Trophoblast cell (in vitro differentiated cells and primary cell): Measurements from ENCODE around the gene NOBOX.
"Not testable (repeated sequence)": the region's sequence is repeated elsewhere in the genome, so short reads cannot be mapped to it uniquely, and the experiment has no call there.

Experiments
- DNase-seq, 2 donors: peaks; one replicate each; pipeline ENCODE4 v3.0.0-alpha.2; 2016
- H2AFZ ChIP-seq: 2 replicates; pipeline ENCODE4 v1.6.1; 2013; ENCODE audit warnings: low read length, moderate library complexity, mild to moderate bottlenecking; ENCODE audit not compliant: insufficient read depth, poor library complexity
- H2AK5ac ChIP-seq: 2 replicates; pipeline ENCODE4 v1.6.1; 2013; ENCODE audit warnings: mild to moderate bottlenecking, low read length
- H2BK120ac ChIP-seq: 2 replicates; pipeline ENCODE4 v1.6.1; 2013; ENCODE audit warnings: low read length, mild to moderate bottlenecking, moderate library complexity; ENCODE audit not compliant: insufficient read depth, poor library complexity
- H2BK12ac ChIP-seq: 2 replicates; pipeline ENCODE4 v1.6.1; 2013; ENCODE audit warnings: mild to moderate bottlenecking, low read length, moderate library complexity
- H2BK5ac ChIP-seq: 2 replicates; pipeline ENCODE4 v1.6.1; 2013; ENCODE audit warnings: low read length, low read depth, moderate library complexity, mild to moderate bottlenecking; ENCODE audit not compliant: poor library complexity
- H3K14ac ChIP-seq: 2 replicates; pipeline ENCODE4 v1.6.1; 2013; ENCODE audit warnings: mild to moderate bottlenecking, low read length
- H3K18ac ChIP-seq: 2 replicates; pipeline ENCODE4 v1.6.1; 2013; ENCODE audit warnings: mild to moderate bottlenecking, low read length
- H3K23ac ChIP-seq: 2 replicates; pipeline ENCODE4 v1.6.1; 2013; ENCODE audit warnings: low read length
- H3K27ac ChIP-seq: 2 replicates; pipeline ENCODE4 v1.5.1; 2013; ENCODE audit warnings: low read depth, mild to moderate bottlenecking, inconsistent platforms, low read length, moderate library complexity
- H3K27me3 ChIP-seq: 2 replicates; pipeline ENCODE4 v1.6.1; 2013; ENCODE audit warnings: inconsistent platforms, mild to moderate bottlenecking, low read length, moderate library complexity; ENCODE audit not compliant: insufficient read depth
- H3K36me3 ChIP-seq, 2 experiments: 1 replicate in 1 of 2; 2 replicates in 1 of 2; pipeline ENCODE4 v1.6.1; 2013; ENCODE audit warnings: low read length in 2 of 2, mild to moderate bottlenecking in 2 of 2, moderate library complexity in 1 of 2; ENCODE audit not compliant: insufficient read depth in 2 of 2, control insufficient read depth in 1 of 2
- H3K4ac ChIP-seq: 2 replicates; pipeline ENCODE4 v1.6.1; 2013; ENCODE audit warnings: low read depth, mild to moderate bottlenecking, low read length, moderate library complexity
- H3K4me1 ChIP-seq, 2 experiments: 1 replicate in 1 of 2; 2 replicates in 1 of 2; pipeline ENCODE4 v1.6.1; 2013; ENCODE audit warnings: low read length in 2 of 2, mild to moderate bottlenecking in 2 of 2, moderate library complexity in 1 of 2; ENCODE audit not compliant: insufficient read depth in 2 of 2, control insufficient read depth in 1 of 2
- H3K4me2 ChIP-seq: 2 replicates; pipeline ENCODE4 v1.6.1; 2013; ENCODE audit warnings: inconsistent platforms, mild to moderate bottlenecking, low read length, moderate library complexity
- H3K4me3 ChIP-seq: 2 replicates; pipeline ENCODE4 v1.5.1; 2013; ENCODE audit warnings: mild to moderate bottlenecking, low read depth, low read length, inconsistent platforms
- H3K79me1 ChIP-seq: one replicate; pipeline ENCODE4 v1.6.1; 2013; ENCODE audit warnings: low read length
- H3K79me2 ChIP-seq: 2 replicates; pipeline ENCODE4 v1.6.1; 2013; ENCODE audit warnings: low read length, mild to moderate bottlenecking; ENCODE audit not compliant: control insufficient read depth, insufficient read depth, poor library complexity
- H3K9ac ChIP-seq: 2 replicates; pipeline ENCODE4 v1.6.1; 2013; ENCODE audit warnings: mild to moderate bottlenecking, low read length
- H3K9me3 ChIP-seq: 2 replicates; pipeline ENCODE4 v1.6.1; 2013; ENCODE audit warnings: low read depth, mild to moderate bottlenecking, control low read depth, inconsistent platforms, low read length; ENCODE audit not compliant: insufficient read depth
- H4K12ac ChIP-seq: 2 replicates; pipeline ENCODE4 v1.6.1; 2013; ENCODE audit warnings: low read depth, mild to moderate bottlenecking, low read length, moderate library complexity
- H4K8ac ChIP-seq: 2 replicates; pipeline ENCODE4 v1.6.1; 2013; ENCODE audit warnings: low read depth, mild to moderate bottlenecking, low read length, moderate library complexity
- H4K91ac ChIP-seq: one replicate; pipeline ENCODE4 v1.6.1; 2013; ENCODE audit warnings: low read depth, mild to moderate bottlenecking, low read length, moderate library complexity
- WGBS: extraction: QIAGEN DNeasy Blood & Tissue Kit; methylation state at CpG from one replicate; pipeline ENCODE4 v1.1.7; 2013; ENCODE audit warnings: missing lambda C conversion rate; ENCODE audit not compliant: insufficient read length, insufficient coverage; ENCODE audit errors: extremely low coverage; 5-methylcytosine and 5-hydroxymethylcytosine counted together

The NOBOX gene

GRCh38 chr7:144356185-144356584 is 47.3 kb downstream of the NOBOX start:
- H3K27me3 ChIP-seq, H3K23ac ChIP-seq, H2BK5ac ChIP-seq: not testable (repeated sequence)

GRCh38 chr7:144355176-144355822 is 48.2 kb downstream of the NOBOX start, which contains the start of gene ARHGEF5:
Gene ARHGEF5, plus strand, starts transcription at chr7:144355402. Its CDS starts 7,268 bp downstream, at chr7:144362670.
- DNase-seq = not testable (repeated sequence)
- no CpG with 5 or more reads among the region's 50 CpGs for WGBS

More at GRCh38 chr7:144356185-144356584, 47.3 kb downstream of the NOBOX start:
- not testable (repeated sequence) for H3K18ac ChIP-seq, H3K4me1 ChIP-seq, H4K91ac ChIP-seq, H3K79me2 ChIP-seq, H2AFZ ChIP-seq, H4K12ac ChIP-seq, DNase-seq, H2BK120ac ChIP-seq, H2AK5ac ChIP-seq, H4K8ac ChIP-seq, H3K9me3 ChIP-seq, H3K4me3 ChIP-seq, H2BK12ac ChIP-seq, H3K4me2 ChIP-seq, H3K9ac ChIP-seq, H3K36me3 ChIP-seq, H3K79me1 ChIP-seq, H3K14ac ChIP-seq, H3K27ac ChIP-seq, H3K4ac ChIP-seq
- no CpG with 5 or more reads among the region's 6 CpGs for WGBS

GRCh38 chr7:144351667-144352066 is 51.8 kb downstream of the NOBOX start:
- not testable (repeated sequence) for H3K27ac ChIP-seq, H3K79me2 ChIP-seq, H4K8ac ChIP-seq, H2BK12ac ChIP-seq, H3K23ac ChIP-seq, H2BK120ac ChIP-seq, H2AK5ac ChIP-seq, H3K4me1 ChIP-seq, H4K12ac ChIP-seq, H3K4me3 ChIP-seq, H3K36me3 ChIP-seq, H2AFZ ChIP-seq, H2BK5ac ChIP-seq, H4K91ac ChIP-seq, H3K14ac ChIP-seq, H3K79me1 ChIP-seq, H3K9me3 ChIP-seq, H3K9ac ChIP-seq, H3K18ac ChIP-seq, H3K27me3 ChIP-seq, H3K4ac ChIP-seq, H3K4me2 ChIP-seq
- peak; percentile 2 to 8 for DNase-seq
- no CpG with 5 or more reads among the region's 3 CpGs for WGBS

More at GRCh38 chr7:144355176-144355822, 48.2 kb downstream of the NOBOX start, which contains the start of gene ARHGEF5:
- H3K4me2 ChIP-seq, H3K27me3 ChIP-seq, H3K36me3 ChIP-seq, H3K14ac ChIP-seq, H3K79me1 ChIP-seq, H4K8ac ChIP-seq, H3K79me2 ChIP-seq, H4K91ac ChIP-seq, H3K27ac ChIP-seq, H3K4me3 ChIP-seq, H3K4me1 ChIP-seq, H4K12ac ChIP-seq, H2AK5ac ChIP-seq, H2BK120ac ChIP-seq, H3K9ac ChIP-seq, H3K23ac ChIP-seq, H2BK5ac ChIP-seq, H3K18ac ChIP-seq, H2AFZ ChIP-seq, H3K9me3 ChIP-seq, H3K4ac ChIP-seq, H2BK12ac ChIP-seq: not testable (repeated sequence)

DNA sequence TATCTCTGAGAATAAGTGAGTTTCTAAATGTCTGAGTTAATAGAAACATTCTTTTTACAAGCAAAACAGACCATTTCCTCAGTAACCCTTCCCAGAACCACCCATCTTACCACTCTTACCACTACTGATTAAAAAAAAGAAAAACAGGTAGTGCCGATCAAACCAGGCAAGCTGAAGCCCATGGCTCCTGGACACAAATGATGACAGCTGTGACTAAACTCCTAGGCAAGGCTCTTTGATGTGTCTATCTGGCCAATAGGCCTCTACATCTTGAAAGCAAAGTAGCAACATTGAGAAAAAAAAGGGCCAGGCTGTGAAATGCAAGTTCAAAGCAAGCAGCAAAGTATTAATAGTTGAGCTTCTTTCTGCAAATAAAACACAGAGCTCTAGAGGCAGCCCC is 54.9 kb downstream of the NOBOX start:
- H3K4ac ChIP-seq, H3K4me2 ChIP-seq, H2BK120ac ChIP-seq, H3K4me1 ChIP-seq, H3K23ac ChIP-seq, H2BK12ac ChIP-seq, H3K79me2 ChIP-seq, H3K79me1 ChIP-seq, H3K4me3 ChIP-seq, H3K9me3 ChIP-seq, H3K14ac ChIP-seq, H3K18ac ChIP-seq, H2BK5ac ChIP-seq, H3K27ac ChIP-seq, H3K9ac ChIP-seq, H2AK5ac ChIP-seq, H4K91ac ChIP-seq, H4K8ac ChIP-seq, DNase-seq, H2AFZ ChIP-seq, H3K36me3 ChIP-seq, H3K27me3 ChIP-seq, H4K12ac ChIP-seq: not testable (repeated sequence)
- WGBS = no CpG with 5 or more reads among the region's 1 CpG
